Stimulated activated CD4-positive, alpha-beta T cell treated with anti-CD3 and anti-CD28 coated beads, TNF-alpha, amount 100 ng/mL, for 48 hours (primary cell): Measurements from ENCODE around the gene CETP.
"Not testable (repeated sequence)": the region's sequence is repeated elsewhere in the genome, so short reads cannot be mapped to it uniquely, and the experiment has no call there.

Source experiments
- DNase-seq, 3 donors: peaks; one replicate each; pipeline ENCODE4 v3.0.0-alpha.2; 2020; ENCODE audit warnings: low read depth in 3 of 3

CETP gene

GRCh38 chr16:56997931-56998330 lies 36.2 kb downstream of the CETP start:
- DNase-seq, result no peak

- no peak for DNase-seq
These were observed 36.6 kb downstream of the CETP start for GRCh38 chr16:56998352-56998751.

- DNase-seq, result no peak
These were observed 37.1 kb downstream of the CETP start for GRCh38 chr16:56998861-56999260.

DNA sequence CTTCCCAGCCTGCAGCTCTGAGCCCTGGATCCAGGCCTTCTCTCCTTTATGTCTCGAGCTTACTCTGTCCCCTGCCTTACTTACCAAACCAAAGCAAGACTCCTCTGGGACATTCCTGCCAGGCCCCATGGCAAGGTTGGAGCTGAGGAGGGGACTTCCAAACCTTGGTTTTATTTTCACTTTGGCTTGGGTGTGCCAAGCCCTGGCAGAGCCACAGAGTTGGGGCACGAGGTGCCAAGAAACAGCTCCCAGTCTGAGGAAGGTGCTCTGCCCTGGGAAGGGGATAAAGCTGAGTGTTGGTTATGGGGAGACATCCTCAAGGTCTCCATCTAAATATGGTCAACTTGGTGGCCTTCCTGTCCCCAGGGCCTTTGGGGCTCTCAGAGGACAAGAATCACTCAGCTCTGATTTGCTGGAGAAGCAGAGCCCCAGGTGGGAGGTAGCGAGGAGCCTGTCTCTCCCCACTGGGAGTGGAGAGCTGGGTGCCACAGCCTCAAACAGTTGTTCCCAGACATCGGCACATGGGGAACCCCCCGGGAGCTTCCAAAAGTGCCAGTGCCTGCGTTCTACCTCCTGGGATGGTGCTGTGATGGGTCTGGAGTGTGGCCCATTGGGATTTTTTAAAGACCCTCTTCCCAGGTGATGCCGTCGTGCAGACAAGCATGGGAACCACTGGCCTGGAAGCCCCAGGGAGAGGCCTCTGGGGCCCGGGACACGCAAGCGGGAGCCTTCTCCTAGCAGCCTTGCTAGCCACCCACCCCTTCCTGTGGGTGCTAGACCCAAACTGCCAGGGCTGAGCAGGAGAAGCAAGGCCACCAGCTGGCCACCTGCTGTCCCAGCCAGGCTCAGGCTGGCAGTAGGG lies 37.9 kb downstream of the CETP start:
- DNase-seq, result no peak

DNA sequence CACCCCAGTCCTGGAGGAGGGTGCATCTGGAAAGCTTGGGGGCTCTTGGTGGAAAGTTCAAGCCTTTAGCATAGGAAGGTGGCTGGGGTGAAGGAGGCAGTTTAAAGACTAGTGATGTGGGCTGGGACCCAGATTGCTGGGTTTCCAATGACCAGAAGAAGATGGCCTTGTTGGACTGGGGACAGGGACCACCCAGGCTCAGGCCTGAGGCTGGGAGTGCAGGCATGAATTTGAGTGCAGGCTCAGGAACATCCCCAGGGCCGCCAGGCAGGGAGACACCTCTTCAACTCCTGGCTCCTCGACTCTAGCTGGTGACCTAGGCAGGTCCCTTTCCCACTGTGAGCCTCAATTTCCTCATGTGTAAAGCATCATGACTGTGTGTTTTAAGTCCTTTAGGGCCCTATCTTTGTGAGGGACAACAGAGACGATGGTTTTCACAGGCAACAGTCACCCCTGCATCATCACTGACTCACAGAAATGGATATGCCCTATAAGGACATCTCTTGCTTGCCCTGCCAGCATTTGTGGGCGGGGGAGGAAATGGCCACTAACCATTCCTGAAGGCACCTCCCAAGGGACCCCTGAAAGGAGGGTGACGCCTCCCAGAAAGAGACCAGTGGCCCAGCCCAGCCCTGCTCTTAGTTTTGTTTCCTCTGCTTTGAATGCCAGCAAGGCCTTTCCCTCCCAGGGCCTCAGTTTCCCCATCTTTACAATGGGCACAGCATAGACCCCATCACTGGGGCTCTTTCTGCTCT lies 38.7 kb downstream of the CETP start:
- peak in 2 of 3 donors; percentile 39 to 71 for DNase-seq

DNA sequence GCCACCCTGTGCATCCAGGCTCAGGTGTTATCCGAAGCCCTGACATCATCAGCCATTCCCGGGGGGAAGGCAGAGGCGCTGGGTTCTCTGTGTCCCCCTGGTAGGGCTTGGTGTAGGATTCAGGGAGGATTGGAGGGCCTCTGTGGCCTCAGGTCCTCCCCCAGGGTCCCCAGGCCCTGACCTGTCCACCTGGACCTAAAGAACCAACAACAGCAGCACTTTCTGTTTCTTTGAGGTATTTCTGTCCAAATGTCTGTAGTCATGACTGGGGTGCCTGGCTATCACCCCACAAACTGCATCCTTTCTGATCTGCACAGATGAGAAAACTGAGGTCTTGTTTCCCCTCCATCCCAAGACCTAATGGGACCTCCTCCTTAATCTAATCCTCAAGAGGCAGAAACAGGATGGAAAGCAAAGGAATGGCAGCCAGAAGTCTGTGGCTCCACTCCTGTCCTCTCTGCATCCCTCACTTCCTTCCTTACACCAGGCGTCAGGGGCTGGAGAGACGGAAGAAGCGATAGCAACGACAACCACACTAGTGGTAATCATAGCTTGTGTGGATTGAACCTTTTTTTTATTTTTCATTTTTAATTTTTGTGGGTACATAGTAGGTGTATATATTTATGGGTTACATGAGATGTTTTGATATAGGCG lies 39.4 kb downstream of the CETP start:
- DNase-seq, result no peak

DNA sequence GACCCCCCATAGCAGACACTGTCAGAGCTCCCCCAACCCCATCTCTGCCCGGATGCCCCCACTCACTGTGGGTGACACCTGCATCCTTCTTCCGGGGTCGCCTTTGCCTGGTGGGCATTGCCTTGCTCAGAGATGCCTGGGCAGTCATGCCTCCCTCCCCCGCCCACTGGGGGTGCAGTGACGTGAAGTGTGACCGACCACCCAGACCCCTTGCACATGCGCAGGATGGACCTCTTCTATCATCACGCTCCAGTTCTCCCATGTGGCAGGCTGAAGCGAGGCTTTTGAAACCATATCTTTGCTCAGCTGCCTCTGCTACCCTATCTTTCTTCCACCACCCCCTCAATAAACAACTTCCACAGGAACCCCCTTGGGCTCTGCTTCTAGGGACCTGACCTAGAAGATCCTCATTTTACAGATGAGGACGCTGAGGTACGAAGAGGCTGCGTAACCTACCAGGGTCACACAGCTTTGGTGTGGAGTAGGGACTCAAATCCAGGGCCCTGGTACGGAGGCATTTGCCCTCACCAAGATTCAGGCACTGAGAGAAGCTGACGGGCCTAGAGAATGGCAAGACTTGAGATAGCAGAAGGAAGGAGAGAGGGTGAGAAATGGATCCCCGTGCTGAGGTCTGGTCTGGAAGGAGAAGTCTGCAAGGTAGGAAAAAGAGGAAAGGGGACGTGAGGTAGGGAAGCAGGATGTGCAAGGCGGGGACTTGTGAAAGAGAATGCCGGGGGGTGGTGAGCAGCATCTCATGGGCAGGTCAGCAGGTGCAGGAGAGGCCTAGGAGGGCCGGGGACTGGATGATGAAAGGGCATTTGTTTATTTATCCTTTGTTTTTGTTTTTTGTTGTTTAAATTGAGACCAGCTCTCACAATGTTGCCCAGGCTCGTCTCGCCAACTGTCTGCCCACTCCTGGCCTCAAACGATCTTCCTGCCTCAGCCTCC lies 42.0 kb downstream of the CETP start:
- no peak for DNase-seq

- DNase-seq, result no peak
These were observed 42.9 kb downstream of the CETP start for GRCh38 chr16:57004387-57005250.

DNA sequence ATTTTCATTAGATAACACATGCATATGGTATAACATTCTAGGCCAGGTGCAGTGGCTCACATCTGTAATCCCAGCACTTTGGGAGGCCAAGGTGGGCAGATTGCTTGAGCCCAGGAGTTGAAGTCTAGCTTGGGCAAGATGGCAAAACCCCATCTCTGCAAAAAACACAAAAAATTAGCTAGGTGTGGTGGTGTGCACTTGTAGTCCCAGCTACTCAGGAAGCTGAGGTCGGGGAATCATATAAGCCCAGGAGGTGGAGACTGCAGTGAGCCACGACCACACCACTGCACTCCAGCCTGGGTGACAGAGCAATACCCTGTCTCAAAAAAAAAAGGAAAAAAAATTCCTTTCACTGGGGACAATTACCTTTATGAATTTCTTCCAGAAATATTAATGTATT lies 43.8 kb downstream of the CETP start:
- not testable (repeated sequence) for DNase-seq

GRCh38 chr16:57007050-57007449 lies 45.3 kb downstream of the CETP start:
- no peak for DNase-seq

- DNase-seq, result no peak
These were observed 45.8 kb downstream of the CETP start for GRCh38 chr16:57007530-57007929.

GRCh38 chr16:57008440-57008839 lies 46.7 kb downstream of the CETP start:
- no peak for DNase-seq

- DNase-seq, result no peak
These were observed 48.0 kb downstream of the CETP start for GRCh38 chr16:57009643-57010170.

DNA sequence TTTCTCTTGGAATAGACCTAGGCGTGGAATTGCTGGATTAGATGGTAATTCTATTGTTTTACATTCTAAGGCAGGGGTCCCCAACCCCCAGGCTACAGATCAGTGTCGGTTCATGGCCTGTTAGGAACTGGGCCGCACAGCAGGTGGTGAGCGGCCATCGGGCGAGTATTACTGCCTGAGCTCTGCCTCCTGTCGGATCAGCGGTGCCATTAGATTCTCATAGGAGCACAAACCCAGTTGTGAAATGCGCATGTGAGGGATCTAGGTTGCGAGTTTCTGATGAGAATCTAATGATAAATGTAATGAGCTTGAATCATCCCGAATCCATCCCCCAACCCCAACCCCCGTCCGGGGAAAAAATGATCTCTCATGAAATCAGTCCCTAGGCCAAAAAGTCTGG lies 50.6 kb downstream of the CETP start:
- no peak for DNase-seq

DNA sequence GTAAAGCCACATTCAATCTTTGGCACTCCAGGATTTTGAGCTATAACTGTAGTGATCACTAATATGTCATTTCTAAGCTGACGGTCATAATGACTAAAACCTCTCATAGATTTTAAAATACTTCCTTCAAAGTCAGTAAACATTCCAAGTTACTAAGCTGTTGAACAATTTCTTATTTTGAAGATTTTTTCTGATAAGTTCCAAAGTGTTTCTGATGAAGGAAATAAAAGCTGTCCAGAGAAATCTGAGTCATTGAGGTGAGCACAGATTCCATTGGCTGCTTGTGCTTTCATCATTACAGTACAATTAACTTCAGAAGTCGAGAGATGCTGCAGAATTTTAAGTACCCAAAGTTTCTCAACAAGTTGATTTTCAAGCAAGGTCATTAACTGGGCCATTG lies 51.5 kb downstream of the CETP start:
- no peak for DNase-seq

DNA sequence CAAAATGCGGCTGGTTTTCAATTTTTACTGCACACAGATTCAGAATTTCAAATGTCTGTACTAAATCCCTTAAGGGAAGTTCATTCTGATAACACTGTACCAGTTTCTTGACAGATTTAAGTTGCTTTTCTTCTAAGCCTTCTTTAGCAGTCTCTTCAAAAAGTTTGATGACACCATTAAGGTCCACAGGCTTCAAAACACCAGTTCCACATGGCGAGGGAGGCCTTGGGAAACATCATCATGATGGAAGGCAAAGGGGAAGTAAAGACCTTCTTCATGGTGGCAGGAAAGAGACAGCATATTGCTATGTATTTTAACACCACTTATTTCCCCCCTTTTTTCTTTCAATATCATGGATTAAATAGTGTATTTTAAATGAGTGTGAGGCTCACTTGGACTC lies 52.2 kb downstream of the CETP start:
- no peak for DNase-seq

DNA sequence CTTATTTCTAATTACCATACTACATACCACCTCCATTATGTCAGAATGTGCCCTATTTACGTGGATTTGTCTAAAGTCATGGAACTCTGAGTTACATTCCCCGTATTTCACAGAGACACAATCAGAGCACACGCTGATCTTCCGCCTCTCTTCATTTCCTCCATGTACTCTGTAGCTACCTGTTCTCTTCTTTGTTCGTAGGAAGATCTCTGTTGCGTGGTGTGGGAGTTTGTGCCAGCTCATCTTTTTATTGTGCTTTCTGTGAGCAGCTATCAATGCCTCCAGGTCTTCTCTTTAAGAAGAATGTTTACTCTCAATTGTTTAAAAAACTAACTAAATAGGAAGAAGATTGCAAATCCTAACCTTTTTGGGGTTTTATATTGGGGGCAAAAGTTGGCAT lies 54.6 kb downstream of the CETP start:
- no peak for DNase-seq

DNA sequence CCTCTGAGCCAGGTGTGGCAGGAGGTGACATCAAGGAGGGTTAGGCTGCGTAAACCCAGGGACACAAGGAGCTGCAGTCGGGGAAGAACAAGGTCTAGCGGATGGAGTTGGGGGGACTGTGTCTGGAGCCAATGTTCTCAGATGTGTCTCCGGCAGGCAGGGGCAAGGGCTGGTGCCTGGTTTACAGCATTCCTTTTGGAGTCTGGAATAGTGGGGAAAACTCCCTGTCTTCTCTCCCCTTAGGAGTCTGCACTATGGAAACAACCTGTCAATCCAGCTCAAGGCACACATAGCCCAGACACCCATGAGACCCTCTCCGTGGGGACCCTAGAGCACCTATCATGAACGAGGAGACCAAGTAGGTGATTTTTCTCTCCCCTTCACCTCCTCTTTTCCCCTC lies 55.1 kb downstream of the CETP start:
- no peak for DNase-seq

GRCh38 chr16:57017251-57017650 lies 55.5 kb downstream of the CETP start:
- DNase-seq, result no peak

GRCh38 chr16:57019746-57020145 lies 58.0 kb downstream of the CETP start:
- DNase-seq, result no peak
